GM23338 (cell line): ENCODE measurements around the gene ADCY4. TPM values are rescaled to one million over a fixed set of nuclear protein-coding genes. Genes with fewer than 3 reads are reported as not detected.

Source experiments
- ATAC-seq: fragments of 200-7000 bp; cut with Tn5 transposase; 3 replicates; pipeline ENCODE4 v1.9.1; 2020
- DNase-seq: peaks from one replicate; pipeline ENCODE4 v3.0.0-alpha.2; 2015; ENCODE audit warnings: low spot score
- H2AFZ ChIP-seq: fragments of 200-600 bp; sonication (generic); 2 replicates; pipeline ENCODE4 v1.8.0; 2016; ENCODE audit warnings: antibody characterized with exemption, mild to moderate bottlenecking, moderate library complexity
- H3F3A ChIP-seq: fragments of 200-600 bp; sonication (generic); replicated peaks from 2 replicates; pipeline ENCODE4 v1.8.0; 2017; ENCODE audit warnings: antibody characterized with exemption, mixed run types, low read depth
- H3K27ac ChIP-seq: fragments of 200-600 bp; sonication (generic); 2 replicates; pipeline ENCODE4 v1.6.1; 2016; ENCODE audit warnings: low read depth
- H3K27me3 ChIP-seq: fragments of 200-600 bp; sonication (generic); 2 replicates; pipeline ENCODE4 v1.8.0; 2016; ENCODE audit warnings: mild to moderate bottlenecking, mixed run types, moderate library complexity; ENCODE audit not compliant: insufficient read depth
- H3K36me3 ChIP-seq: fragments of 200-600 bp; sonication (generic); 2 replicates; pipeline ENCODE4 v1.8.0; 2016; ENCODE audit warnings: mild to moderate bottlenecking; ENCODE audit not compliant: insufficient read depth
- H3K4me1 ChIP-seq: fragments of 200-600 bp; sonication (generic); 2 replicates; pipeline ENCODE4 v1.8.0; 2016; ENCODE audit warnings: mild to moderate bottlenecking, moderate library complexity; ENCODE audit not compliant: insufficient read depth
- H3K4me2 ChIP-seq: fragments of 200-600 bp; sonication (generic); 2 replicates; pipeline ENCODE4 v1.7.1; 2017; ENCODE audit warnings: mixed run types
- H3K4me3 ChIP-seq: fragments of 200-600 bp; sonication (generic); 2 replicates; pipeline ENCODE4 v1.6.1; 2016; ENCODE audit warnings: mixed run types
- H3K79me2 ChIP-seq: fragments of 200-600 bp; sonication (generic); replicated peaks from 2 replicates; pipeline ENCODE4 v1.8.0; 2017; ENCODE audit warnings: mild to moderate bottlenecking; ENCODE audit not compliant: insufficient read depth
- H3K9me2 ChIP-seq: fragments of 200-600 bp; sonication (generic); 2 replicates; pipeline ENCODE4 v1.8.0; 2017; ENCODE audit not compliant: insufficient read depth
- H4K20me1 ChIP-seq: fragments of 200-600 bp; sonication (generic); replicated peaks from 2 replicates; pipeline ENCODE4 v1.8.0; 2017; ENCODE audit warnings: mild to moderate bottlenecking; ENCODE audit not compliant: insufficient read depth
- H3K27ac Mint-ChIP-seq: 2 replicates; pipeline ENCODE4 v1.8.0; 2020; ENCODE audit warnings: inconsistent platforms, mild to moderate bottlenecking, moderate library complexity, mixed read lengths
- H3K27me3 Mint-ChIP-seq: 3 replicates; pipeline ENCODE4 v1.8.0; 2022; ENCODE audit warnings: low read depth, mild to moderate bottlenecking, moderate library complexity, mixed read lengths, inconsistent platforms; ENCODE audit not compliant: insufficient read depth, poor library complexity
- H3K36me3 Mint-ChIP-seq: 3 replicates; pipeline ENCODE4 v1.8.0; 2021; ENCODE audit warnings: low read depth, mild to moderate bottlenecking, inconsistent platforms, moderate library complexity, mixed read lengths
- H3K4me1 Mint-ChIP-seq: 3 replicates; pipeline ENCODE4 v1.8.0; 2020; ENCODE audit warnings: mild to moderate bottlenecking, inconsistent platforms, mixed read lengths
- H3K4me3 Mint-ChIP-seq: 3 replicates; pipeline ENCODE4 v1.8.0; 2021; ENCODE audit warnings: moderate library complexity, mild to moderate bottlenecking, inconsistent platforms, mixed read lengths
- H3K9me3 Mint-ChIP-seq: 3 replicates; pipeline ENCODE4 v1.8.0; 2020; ENCODE audit warnings: moderate library complexity, mild to moderate bottlenecking, inconsistent platforms, mixed read lengths
- CREB1 ChIP-seq: fragments of 250-450 bp; sonication (Bioruptor Pico); IDR thresholded peaks from 2 replicates; pipeline ENCODE4 v1.5.0; 2020; ENCODE audit warnings: low read depth, mild to moderate bottlenecking, moderate library complexity
- CTCF ChIP-seq, 2 experiments: fragments of 200-600 bp in 1 of 2; sonication (generic) in 1 of 2; conservative IDR thresholded peaks; 2 replicates each; pipeline versions ENCODE4 v1.5.1 to v1.6.1; 2016 to 2017; ENCODE audit warnings: antibody characterized with exemption in 2 of 2, low read depth in 2 of 2, mild to moderate bottlenecking in 2 of 2, moderate library complexity in 1 of 2
- ETS1 ChIP-seq: IDR thresholded peaks from 2 replicates; pipeline ENCODE4 v1.6.1; 2016; ENCODE audit warnings: antibody characterized with exemption
- EZH2 ChIP-seq: fragments of 200-600 bp; sonication (generic); IDR thresholded peaks from one replicate; pipeline ENCODE4 v1.8.0; 2017; ENCODE audit warnings: antibody characterized with exemption, mild to moderate bottlenecking, low read depth; ENCODE audit not compliant: unreplicated experiment
- EZH2phosphoT487 ChIP-seq: fragments of 200-600 bp; sonication (generic); IDR thresholded peaks from one replicate; pipeline ENCODE4 v1.8.1; 2018; ENCODE audit warnings: antibody characterized with exemption; ENCODE audit not compliant: unreplicated experiment
- NANOG ChIP-seq: IDR thresholded peaks from 2 replicates; pipeline ENCODE4 v1.6.1; 2016; ENCODE audit warnings: antibody characterized with exemption, borderline replicate concordance
- REST ChIP-seq: IDR thresholded peaks from one replicate; pipeline ENCODE4 v1.6.1; 2018; ENCODE audit warnings: antibody characterized with exemption; ENCODE audit not compliant: unreplicated experiment
- STAT1 ChIP-seq: IDR thresholded peaks from one replicate; pipeline ENCODE4 v1.6.1; 2016; ENCODE audit warnings: antibody characterized with exemption; ENCODE audit not compliant: unreplicated experiment
- ZNF114 ChIP-seq: fragments of 250-450 bp; sonication (Bioruptor Pico); IDR thresholded peaks from 2 replicates; pipeline ENCODE4 v1.5.0; 2020; ENCODE audit warnings: mild to moderate bottlenecking, moderate library complexity
- polyA plus RNA-seq: library from polyadenylated mRNA; unstranded; fragments of >200 nt; fragmentation: Nextera tagmentation; extraction: Ambion mirVana; gene quantifications from 2 replicates; pipeline ENCODE4 v1.2.1, GENCODE V29; 2016
- total RNA-seq: library from RNA; depleted of rRNA; stranded (reverse); fragments of >200 nt; shearing (Covaris generic); gene quantifications from 2 replicates; pipeline ENCODE4 v1.2.3, GENCODE V29; 2014

Gene ADCY4
- total and polyA plus RNA-seq, 2 experiments from 2014 or later: 0.10 to 0.40 TPM

- Histone ChIP-seq H2AFZ (no peak overlapping the region), H3K79me2 (no peaks in the 10 kb centered on the region), H3K27me3 (peaks cover 72% of the 10 kb centered on the region), H3K4me1 (no peaks in the 10 kb centered on the region), H3K36me3 (no peaks in the 10 kb centered on the region), H3K4me2 (no peak overlapping the region), H3K9me2 (no peaks in the 10 kb centered on the region), H4K20me1 (no peaks in the 10 kb centered on the region), H3F3A (no peaks in the 10 kb centered on the region), H3K4me3 (no peak overlapping the region), H3K27ac (no peak overlapping the region)
- no peak overlapping the region for H3K27ac Mint-ChIP-seq
- H3K9me3 Mint-ChIP-seq: no peaks in the 10 kb centered on the region
- peak; percentile 19 to 21; a peak in 2 of 4 replicates for TF ChIP-seq CTCF (conservative IDR thresholded peaks at IDR 0.05; ENCODE audit: low read depth in 2 of 2)
- TF ChIP-seq STAT1: no peak
- TF ChIP-seq NANOG: no peak
- peak; percentile 28 for DNase-seq
- no peaks in the 10 kb centered on the region for H3K4me1 Mint-ChIP-seq
- H3K27me3 Mint-ChIP-seq: peaks cover 19% of the 10 kb centered on the region
- ATAC-seq: peak; percentile 48; the same call in 2 of the 3 replicates
- no peaks in the 10 kb centered on the region for H3K36me3 Mint-ChIP-seq
- H3K4me3 Mint-ChIP-seq: no peak overlapping the region
These were observed 16.6 kb upstream of the ADCY4 start for GRCh38 chr14:24351517-24351916.

- ATAC-seq: no peak
- Histone ChIP-seq H3K27me3 (peaks cover 82% of the 10 kb centered on the region), H2AFZ (no peak overlapping the region), H3K4me1 (no peaks in the 10 kb centered on the region), H3K36me3 (no peaks in the 10 kb centered on the region), H4K20me1 (no peaks in the 10 kb centered on the region), H3K4me2 (no peak overlapping the region), H3K79me2 (no peaks in the 10 kb centered on the region), H3K27ac (no peak overlapping the region), H3K4me3 (no peak overlapping the region), H3F3A (no peaks in the 10 kb centered on the region), H3K9me2 (no peaks in the 10 kb centered on the region)
- Mint-ChIP-seq H3K4me1 (no peaks in the 10 kb centered on the region), H3K9me3 (no peaks in the 10 kb centered on the region), H3K27me3 (peaks cover 24% of the 10 kb centered on the region), H3K36me3 (no peaks in the 10 kb centered on the region), H3K4me3 (no peak overlapping the region), H3K27ac (no peak overlapping the region)
- no peak for DNase-seq
- TF ChIP-seq EZH2 (no peak), CREB1 (CRISPR knock-in tag) (no peak)
These were observed 14.9 kb upstream of the ADCY4 start for GRCh38 chr14:24349742-24350141.

- no peak overlapping the region for H3K4me3 Mint-ChIP-seq
- no peaks in the 10 kb centered on the region for H3K36me3 Mint-ChIP-seq
- peaks cover 23% of the 10 kb centered on the region for H3K27me3 Mint-ChIP-seq
- Histone ChIP-seq H3K27me3 (peaks cover 89% of the 10 kb centered on the region), H4K20me1 (no peaks in the 10 kb centered on the region), H3K27ac (no peak overlapping the region), H2AFZ (no peak overlapping the region), H3K36me3 (no peaks in the 10 kb centered on the region), H3K4me3 (no peak overlapping the region), H3K79me2 (no peaks in the 10 kb centered on the region), H3K9me2 (no peaks in the 10 kb centered on the region), H3K4me1 (no peaks in the 10 kb centered on the region), H3K4me2 (no peak overlapping the region), H3F3A (no peaks in the 10 kb centered on the region)
- no peaks in the 10 kb centered on the region for H3K4me1 Mint-ChIP-seq
- no peaks in the 10 kb centered on the region for H3K9me3 Mint-ChIP-seq
- ATAC-seq: no peak
- no peak for DNase-seq
- H3K27ac Mint-ChIP-seq: no peak overlapping the region
- no peak for TF ChIP-seq ETS1
- TF ChIP-seq ZNF114 (CRISPR knock-in tag): no peak
- no peak for TF ChIP-seq EZH2phosphoT487
- TF ChIP-seq REST: no peak
These were observed 13.3 kb upstream of the ADCY4 start for GRCh38 chr14:24348186-24348585.
